ENCODE measurements around the gene CCNI2.

CCNI2 gene

DNA sequence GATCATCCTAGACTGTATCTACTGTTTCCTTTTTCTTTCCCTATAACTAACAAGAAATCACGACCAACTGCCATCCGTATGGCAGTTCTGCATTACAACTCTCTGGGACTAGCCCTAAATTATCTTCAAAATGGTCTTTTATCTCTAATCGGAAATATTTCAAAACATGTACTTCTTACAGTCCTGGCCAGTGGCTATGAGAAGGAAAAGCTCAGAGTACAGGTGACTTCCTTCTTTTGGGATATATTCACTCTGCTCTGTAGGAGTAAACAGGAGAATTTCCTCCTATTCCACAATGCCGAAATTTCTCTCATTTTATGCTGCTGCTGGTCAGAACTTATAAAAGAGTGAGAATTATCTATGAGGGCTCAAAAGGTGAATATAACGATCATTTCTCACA is 31.6 kb downstream of the CCNI2 start:
- in situ Hi-C loops (cut with MboI; ENCODE audit: low pct_unique_long_range_greater_than_20kb, low sequenced_read_pairs, unreplicated experiment), result no loop called here
- DNase-seq (ENCODE audit: low spot score), result no peak
- TF ChIP-seq, protein P1, sequence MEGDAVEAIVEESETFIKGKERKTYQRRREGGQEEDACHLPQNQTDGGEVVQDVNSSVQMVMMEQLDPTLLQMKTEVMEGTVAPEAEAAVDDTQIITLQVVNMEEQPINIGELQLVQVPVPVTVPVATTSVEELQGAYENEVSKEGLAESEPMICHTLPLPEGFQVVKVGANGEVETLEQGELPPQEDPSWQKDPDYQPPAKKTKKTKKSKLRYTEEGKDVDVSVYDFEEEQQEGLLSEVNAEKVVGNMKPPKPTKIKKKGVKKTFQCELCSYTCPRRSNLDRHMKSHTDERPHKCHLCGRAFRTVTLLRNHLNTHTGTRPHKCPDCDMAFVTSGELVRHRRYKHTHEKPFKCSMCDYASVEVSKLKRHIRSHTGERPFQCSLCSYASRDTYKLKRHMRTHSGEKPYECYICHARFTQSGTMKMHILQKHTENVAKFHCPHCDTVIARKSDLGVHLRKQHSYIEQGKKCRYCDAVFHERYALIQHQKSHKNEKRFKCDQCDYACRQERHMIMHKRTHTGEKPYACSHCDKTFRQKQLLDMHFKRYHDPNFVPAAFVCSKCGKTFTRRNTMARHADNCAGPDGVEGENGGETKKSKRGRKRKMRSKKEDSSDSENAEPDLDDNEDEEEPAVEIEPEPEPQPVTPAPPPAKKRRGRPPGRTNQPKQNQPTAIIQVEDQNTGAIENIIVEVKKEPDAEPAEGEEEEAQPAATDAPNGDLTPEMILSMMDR (IDR thresholded peaks at IDR 0.05; ENCODE audit: extremely low read depth, insufficient read depth, missing control alignments), result no peak

- TF ChIP-seq, protein P1 (IDR thresholded peaks at IDR 0.05; ENCODE audit: extremely low read depth, insufficient read depth, missing control alignments), result no peak
- no peak for DNase-seq (ENCODE audit: low spot score)
- in situ Hi-C loops (cut with MboI; ENCODE audit: low pct_unique_long_range_greater_than_20kb, low sequenced_read_pairs, unreplicated experiment), result no loop called here
Measured at GRCh38 chr5:132779961-132780360, 32.7 kb downstream of the CCNI2 start.

GRCh38 chr5:132780577-132780976 is 33.4 kb downstream of the CCNI2 start:
- TF ChIP-seq, protein P1 (IDR thresholded peaks at IDR 0.05; ENCODE audit: extremely low read depth, insufficient read depth, missing control alignments), result no peak
- no peak for DNase-seq (ENCODE audit: low spot score)
- in situ Hi-C loops (cut with MboI; ENCODE audit: low pct_unique_long_range_greater_than_20kb, low sequenced_read_pairs, unreplicated experiment), result no loop called here

- TF ChIP-seq, protein P1 (IDR thresholded peaks at IDR 0.05; ENCODE audit: extremely low read depth, insufficient read depth, missing control alignments), result no peak
- in situ Hi-C loops (cut with MboI; ENCODE audit: low pct_unique_long_range_greater_than_20kb, low sequenced_read_pairs, unreplicated experiment), result no loop called here
- DNase-seq (ENCODE audit: low spot score), result no peak
Measured at GRCh38 chr5:132781029-132781428, 33.8 kb downstream of the CCNI2 start.

- TF ChIP-seq, protein P1 (IDR thresholded peaks at IDR 0.05; ENCODE audit: extremely low read depth, insufficient read depth, missing control alignments), result no peak
- no peak for DNase-seq (ENCODE audit: low spot score)
- in situ Hi-C loops (cut with MboI; ENCODE audit: low pct_unique_long_range_greater_than_20kb, low sequenced_read_pairs, unreplicated experiment), result no loop called here
Measured at GRCh38 chr5:132782101-132782500, 34.9 kb downstream of the CCNI2 start.

DNA sequence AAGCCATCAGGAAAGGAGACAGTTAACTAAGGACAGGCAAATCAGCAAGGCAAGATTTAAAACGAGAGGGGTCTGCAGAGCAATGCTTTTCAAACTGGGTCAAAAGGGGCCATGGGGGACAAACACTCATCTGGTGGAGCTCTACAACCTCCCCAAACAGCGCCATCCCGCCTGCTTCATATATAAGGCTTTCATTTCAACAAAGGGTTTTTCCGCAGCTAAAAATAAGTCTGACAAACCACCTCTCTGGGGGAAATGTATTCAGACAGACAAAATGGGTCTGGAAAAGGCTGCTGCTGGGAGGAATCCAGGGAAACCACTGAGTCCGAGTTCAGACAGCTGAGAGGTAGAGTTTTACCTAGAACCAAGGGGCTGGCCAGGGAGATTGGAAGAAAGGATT is 38.1 kb downstream of the CCNI2 start:
- in situ Hi-C loops (cut with MboI; ENCODE audit: low pct_unique_long_range_greater_than_20kb, low sequenced_read_pairs, unreplicated experiment), result no loop called here
- no peak for DNase-seq (ENCODE audit: low spot score)
- TF ChIP-seq, protein P1 (IDR thresholded peaks at IDR 0.05; ENCODE audit: extremely low read depth, insufficient read depth, missing control alignments), result no peak

- no peak for DNase-seq (ENCODE audit: low spot score)
- in situ Hi-C loops (cut with MboI; ENCODE audit: low pct_unique_long_range_greater_than_20kb, low sequenced_read_pairs, unreplicated experiment), result no loop called here
- TF ChIP-seq, protein P1 (IDR thresholded peaks at IDR 0.05; ENCODE audit: extremely low read depth, insufficient read depth, missing control alignments), result no peak
Measured at GRCh38 chr5:132785864-132786263, 38.6 kb downstream of the CCNI2 start.
